ENCODE results near the gene AADAC. TPM values are rescaled to one million over a fixed set of nuclear protein-coding genes. Genes with fewer than 3 reads are reported as not detected.

Gene AADAC
- total and polyA plus RNA-seq, 7 donors = 0.14 to 0.71 TPM; not detected in 5

GRCh38 chr3:151775314-151776258 lies 38.3 kb upstream of the AADAC start:
- intact Hi-C loops (cut with DNase I) = no loop called here
- H3K4me3 ChIP-seq = no peak overlapping the region
- H3K4me1 ChIP-seq = peaks cover 3% of the 10 kb centered on the region
- no peak for DNase-seq
- no peaks in the 10 kb centered on the region for H3K27me3 ChIP-seq (ENCODE audit: insufficient read depth in 3 of 3, low read length in 2 of 3)
- 63 to 78% (median 75%) methylated on average over 4 of the region's 4 CpGs for WGBS, 3 donors
- no peak for TF ChIP-seq CTCF (IDR thresholded peaks at IDR 0.05)
- no peak overlapping the region for H3K27ac ChIP-seq
- no peaks in the 10 kb centered on the region for H3K36me3 ChIP-seq (ENCODE audit: insufficient read depth in 1 of 2, low read depth in 1 of 2)
- H3K9me3 ChIP-seq = no peaks in the 10 kb centered on the region
- no peak for ATAC-seq

- intact Hi-C loops (cut with DNase I) = no loop called here
- ATAC-seq (no peak), DNase-seq (no peak)
- H3K27ac ChIP-seq = no peak overlapping the region
- 86 to 93% (median 90%) methylated on average over 1 of the region's 1 CpG for WGBS, 3 donors
- H3K9me3 ChIP-seq = no peaks in the 10 kb centered on the region
- no peaks in the 10 kb centered on the region for H3K36me3 ChIP-seq (ENCODE audit: insufficient read depth in 1 of 2, low read depth in 1 of 2)
- H3K27me3 ChIP-seq (ENCODE audit: insufficient read depth in 3 of 3, low read length in 2 of 3) = no peaks in the 10 kb centered on the region
- H3K4me3 ChIP-seq = no peak overlapping the region
- no peak for TF ChIP-seq CTCF (IDR thresholded peaks at IDR 0.05)
- H3K4me1 ChIP-seq = no peaks in the 10 kb centered on the region
Measured at GRCh38 chr3:151776259-151776740, 37.6 kb upstream of the AADAC start.

GRCh38 chr3:151777880-151778279 lies 36.0 kb upstream of the AADAC start:
- no peaks in the 10 kb centered on the region for H3K9me3 ChIP-seq
- intact Hi-C loops (cut with DNase I) = no loop called here
- TF ChIP-seq CTCF (IDR thresholded peaks at IDR 0.05) = no peak
- H3K27ac ChIP-seq = no peak overlapping the region
- H3K4me1 ChIP-seq = no peaks in the 10 kb centered on the region
- ATAC-seq (no peak), DNase-seq (no peak)
- H3K4me3 ChIP-seq = no peak overlapping the region
- no peaks in the 10 kb centered on the region for H3K36me3 ChIP-seq (ENCODE audit: insufficient read depth in 1 of 2, low read depth in 1 of 2)
- 80 to 90% (median 83%) methylated on average over 2 of the region's 2 CpGs for WGBS, 3 donors
- H3K27me3 ChIP-seq (ENCODE audit: insufficient read depth in 3 of 3, low read length in 2 of 3) = no peaks in the 10 kb centered on the region

- Histone ChIP-seq H3K4me3 (no peak overlapping the region), H3K9me3 (no peaks in the 10 kb centered on the region), H3K27me3 (ENCODE audit: insufficient read depth in 3 of 3, low read length in 2 of 3) (no peaks in the 10 kb centered on the region), H3K4me1 (no peaks in the 10 kb centered on the region), H3K36me3 (ENCODE audit: insufficient read depth in 1 of 2, low read depth in 1 of 2) (no peaks in the 10 kb centered on the region), H3K27ac (no peak overlapping the region)
- no peak for TF ChIP-seq CTCF (IDR thresholded peaks at IDR 0.05)
- DNase-seq = no peak
- intact Hi-C loops (cut with DNase I) = no loop called here
- no peak for ATAC-seq
Measured at GRCh38 chr3:151787626-151788025, 26.3 kb upstream of the AADAC start.
